GM21737 (cell line): ENCODE measurements around the gene OR10D3.
"Not testable (repeated sequence)": the region's sequence is repeated elsewhere in the genome, so short reads cannot be mapped to it uniquely, and the experiment has no call there.

ENCODE experiments used
- ATAC-seq: cut with Tn5 transposase; IDR thresholded peaks from one replicate; pipeline ENCODE4 v1.9.1; 2021; ENCODE audit warnings: mild to moderate bottlenecking, moderate library complexity; ENCODE audit not compliant: unreplicated experiment

OR10D3 gene

DNA sequence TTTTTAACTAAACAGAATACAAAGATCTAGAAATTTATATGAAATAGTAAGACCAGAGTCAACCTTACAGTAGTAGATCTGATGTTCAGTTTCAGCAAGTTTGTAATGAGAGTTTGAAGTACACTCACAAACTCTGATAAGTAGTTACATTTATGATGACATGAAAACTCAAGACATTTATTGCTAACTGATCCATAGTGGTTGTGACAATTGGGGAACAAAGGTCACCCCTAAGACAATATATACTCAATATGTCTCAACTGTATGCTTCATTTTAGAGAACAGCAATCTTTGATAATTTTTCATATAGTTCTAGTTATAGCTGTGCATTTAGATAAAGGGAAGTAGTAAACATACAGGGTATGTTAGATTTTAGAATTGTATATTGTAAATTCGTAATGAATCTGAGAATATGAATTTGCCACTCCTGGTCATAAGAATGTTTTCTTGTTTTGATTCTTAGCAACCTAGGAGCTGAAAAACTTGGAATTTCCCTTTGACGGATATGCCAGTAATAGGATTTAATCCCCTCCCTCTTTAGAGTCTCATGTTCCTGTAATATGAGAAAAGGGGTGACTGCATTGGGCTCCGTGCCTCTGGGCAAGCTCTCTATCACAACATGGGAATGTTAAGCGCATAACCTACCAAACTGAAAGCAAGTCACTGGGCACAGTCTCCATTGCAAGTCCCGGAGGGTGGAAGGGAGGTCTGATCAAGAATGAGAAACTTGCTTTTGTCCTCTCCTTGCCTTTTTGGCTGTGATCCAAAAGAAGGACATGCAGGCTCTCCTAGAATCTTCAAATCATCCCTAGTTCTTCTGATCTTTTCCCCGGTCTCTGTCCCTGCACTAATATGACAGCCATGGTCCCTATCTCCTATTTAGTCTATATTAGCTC lies 11.4 kb downstream of the OR10D3 start:
- no peak for ATAC-seq

- peak; percentile 73 for ATAC-seq
Measured at GRCh38 chr11:124195189-124195734, 12.1 kb downstream of the OR10D3 start.

- no peak for ATAC-seq
Measured at GRCh38 chr11:124197999-124198398, 14.9 kb downstream of the OR10D3 start.

DNA sequence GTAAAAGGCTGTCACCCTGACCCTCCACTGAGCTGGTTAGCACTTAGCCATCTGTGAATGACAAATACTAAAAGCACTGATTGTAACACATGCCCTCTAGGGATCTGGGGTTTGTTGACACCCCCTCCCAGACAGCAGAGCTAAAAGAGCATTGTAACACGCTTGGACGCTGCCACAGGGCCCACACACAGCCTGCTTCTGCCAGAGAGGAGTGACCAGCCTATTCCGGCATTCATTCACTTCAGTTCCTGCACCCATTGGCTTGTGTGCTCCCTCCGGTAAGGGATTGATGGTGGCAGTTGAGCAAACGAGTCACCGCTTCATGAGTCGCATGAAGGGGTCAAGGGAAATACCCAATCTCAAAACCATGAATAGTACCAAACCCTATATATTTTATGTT lies 15.8 kb downstream of the OR10D3 start:
- no peak for ATAC-seq

DNA sequence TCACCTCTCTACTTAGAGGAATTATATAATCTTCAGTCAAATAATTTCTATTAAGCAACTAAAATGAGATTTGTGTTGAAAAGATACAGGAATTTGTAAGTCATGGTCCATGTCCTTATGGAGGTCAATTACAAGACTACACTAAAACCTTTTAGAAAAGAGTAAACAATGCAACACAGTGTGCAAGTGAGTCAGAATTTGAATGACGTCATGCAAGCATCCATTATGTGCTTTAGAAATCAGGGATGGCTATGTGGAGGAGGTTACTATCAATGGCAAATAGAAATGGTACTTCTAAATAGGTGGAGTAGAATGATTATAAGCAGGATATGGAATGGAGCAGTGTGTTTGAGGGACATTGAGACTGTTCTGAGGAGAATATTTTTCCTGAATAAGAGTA lies 16.6 kb downstream of the OR10D3 start:
- ATAC-seq, result no peak

GRCh38 chr11:124200671-124201070 lies 17.5 kb downstream of the OR10D3 start:
- no peak for ATAC-seq

DNA sequence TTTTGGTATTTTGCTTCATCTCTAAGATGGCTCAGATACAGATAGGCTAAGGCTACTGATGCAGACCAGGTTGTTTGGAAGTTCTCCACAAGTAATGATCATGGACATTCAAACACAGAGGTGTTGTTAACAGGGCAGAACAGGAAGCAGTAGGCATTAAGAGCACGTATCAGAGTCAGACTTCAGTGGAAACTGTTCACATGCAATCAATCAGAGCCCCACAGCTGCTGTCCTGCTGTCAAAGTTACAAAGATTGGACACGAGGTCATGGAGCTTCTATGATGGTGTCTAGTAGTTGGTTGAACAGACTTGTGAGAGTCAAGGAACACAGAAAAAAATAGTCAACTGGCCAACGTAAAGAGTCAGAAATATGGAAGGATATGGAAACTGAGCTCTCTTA lies 19.8 kb downstream of the OR10D3 start:
- ATAC-seq, result no peak

DNA sequence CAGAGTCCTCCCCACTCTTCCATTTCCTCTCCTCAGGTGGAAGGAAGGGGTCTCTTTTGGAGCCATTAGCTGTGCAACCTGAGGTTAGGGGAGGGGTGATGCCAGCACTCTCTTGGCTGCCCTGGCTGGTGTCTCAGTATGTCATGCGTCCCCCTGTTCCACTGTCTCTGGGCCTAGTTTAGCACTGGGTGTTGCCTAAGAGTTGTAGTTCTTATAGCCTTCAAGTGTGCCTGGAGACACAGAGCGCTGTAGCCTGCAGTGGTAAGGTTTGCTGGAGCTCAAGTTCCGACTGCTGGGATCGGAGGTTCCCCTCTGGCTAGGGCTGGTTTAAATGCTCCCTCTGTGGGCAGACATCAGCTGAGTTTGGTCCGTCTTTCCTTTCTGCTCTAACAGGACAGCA lies 20.9 kb downstream of the OR10D3 start:
- no peak for ATAC-seq

DNA sequence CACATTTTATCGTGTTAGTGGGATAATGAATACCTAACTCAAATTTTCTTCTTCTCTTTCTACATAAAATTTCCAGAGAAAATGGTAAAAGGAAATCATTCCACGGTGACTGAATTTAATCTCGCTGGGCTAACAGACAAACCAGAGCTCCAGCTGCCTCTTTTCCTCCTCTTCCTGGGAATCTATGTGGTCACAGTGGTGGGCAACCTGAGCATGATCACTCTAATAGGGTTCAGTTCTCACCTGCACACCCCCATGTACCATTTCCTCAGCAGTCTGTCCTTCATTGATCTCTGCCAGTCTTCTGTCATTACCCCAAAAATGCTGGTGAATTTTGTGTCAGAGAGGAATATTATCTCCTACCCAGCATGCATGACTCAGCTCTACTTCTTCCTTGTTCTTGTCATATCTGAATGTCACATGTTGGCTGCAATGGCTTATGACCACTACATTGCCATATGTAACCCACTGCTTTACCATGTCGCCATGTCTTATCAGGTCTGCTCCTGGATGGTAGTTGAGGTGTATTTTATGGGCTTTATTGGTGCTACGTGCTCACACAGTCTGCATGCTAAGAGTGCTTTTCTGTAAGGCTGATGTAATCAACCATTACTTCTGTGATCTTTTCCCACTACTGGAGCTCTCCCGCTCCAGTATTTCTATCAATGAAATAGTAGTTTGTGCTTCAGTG lies 24.1 kb downstream of the OR10D3 start:
- no peak for ATAC-seq

- ATAC-seq, result no peak
Measured at GRCh38 chr11:124209824-124210357, 26.7 kb downstream of the OR10D3 start.

DNA sequence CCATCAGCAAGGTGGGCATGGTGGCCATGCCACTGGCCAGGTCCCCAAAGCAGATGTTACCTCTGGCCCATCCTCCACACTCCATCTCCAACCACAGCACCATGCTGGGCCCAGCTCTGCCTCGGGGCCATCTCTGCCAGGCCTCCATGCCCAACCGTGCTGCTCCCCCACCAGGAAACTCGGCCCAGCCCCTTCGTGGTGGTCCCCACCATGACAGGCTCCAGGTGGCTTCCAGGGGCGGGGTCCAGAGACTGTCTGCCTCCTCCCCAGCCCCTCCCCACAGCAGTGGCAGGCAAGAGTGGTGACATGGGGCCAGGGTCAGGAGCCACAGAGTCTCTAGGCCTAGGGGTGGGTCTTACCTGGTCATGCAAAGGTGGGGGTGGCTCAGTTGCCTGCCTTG lies 27.3 kb downstream of the OR10D3 start:
- no peak for ATAC-seq

GRCh38 chr11:124211321-124211720 lies 28.2 kb downstream of the OR10D3 start:
- no peak for ATAC-seq

DNA sequence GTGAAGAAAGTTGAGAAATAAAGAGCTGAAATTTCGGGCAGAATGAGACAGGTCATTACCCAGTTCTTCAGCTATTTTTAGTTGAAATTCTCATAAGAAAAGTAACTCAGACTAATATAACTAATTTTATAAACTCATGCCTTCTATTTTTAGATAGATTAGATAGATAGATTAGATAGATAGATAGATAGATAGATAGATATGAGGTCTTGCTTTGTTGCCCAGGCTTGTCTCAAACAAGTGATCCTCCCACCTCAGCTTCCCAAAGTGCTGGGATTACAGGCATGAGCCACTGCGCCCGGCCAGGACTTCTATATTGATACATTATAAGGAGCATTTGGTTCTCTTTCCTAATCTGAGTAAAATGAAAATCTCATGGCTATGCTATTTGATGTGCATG lies 30.9 kb downstream of the OR10D3 start:
- ATAC-seq, result no peak

GRCh38 chr11:124219126-124219525 lies 36.0 kb downstream of the OR10D3 start:
- no peak for ATAC-seq

DNA sequence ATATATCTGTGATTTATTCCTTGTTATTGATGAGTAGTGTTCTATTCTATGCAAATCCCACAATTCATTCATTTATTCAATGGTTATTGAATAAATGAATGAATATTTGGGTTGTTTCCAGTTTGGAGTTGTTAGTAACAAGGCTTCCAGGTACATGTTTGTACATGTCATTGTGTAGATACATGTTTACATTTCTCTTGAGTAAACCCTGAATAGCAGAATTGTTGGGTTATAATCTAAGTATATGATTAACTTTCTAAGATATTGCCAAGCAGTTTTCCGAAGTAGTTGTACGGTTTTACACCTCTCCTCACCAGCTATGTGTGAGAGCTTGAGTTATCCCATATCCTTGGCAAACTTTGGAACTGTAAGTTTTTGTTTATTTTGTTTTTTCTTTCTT lies 39.3 kb downstream of the OR10D3 start:
- ATAC-seq, result no peak

- not testable (repeated sequence) for ATAC-seq
Measured at GRCh38 chr11:124224618-124225423, 41.7 kb downstream of the OR10D3 start.

DNA sequence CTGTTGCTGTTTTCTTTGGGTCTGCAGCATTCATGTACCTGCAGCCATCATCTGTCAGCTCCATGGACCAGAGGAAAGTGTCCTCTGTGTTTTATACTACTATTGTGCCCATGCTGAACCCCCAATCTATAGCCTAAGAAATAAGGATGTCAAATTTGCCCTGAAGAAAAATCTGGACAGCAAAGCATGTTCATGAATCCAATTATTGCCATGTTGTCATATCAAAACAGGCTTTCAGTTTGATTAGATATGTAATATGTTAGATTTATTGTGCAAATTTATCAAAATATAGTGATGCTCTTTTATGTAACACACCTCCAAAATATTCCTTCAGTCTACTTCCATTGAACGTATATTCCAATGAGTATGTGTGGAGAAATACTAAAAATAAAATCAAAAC lies 42.3 kb downstream of the OR10D3 start:
- ATAC-seq, result no peak

DNA sequence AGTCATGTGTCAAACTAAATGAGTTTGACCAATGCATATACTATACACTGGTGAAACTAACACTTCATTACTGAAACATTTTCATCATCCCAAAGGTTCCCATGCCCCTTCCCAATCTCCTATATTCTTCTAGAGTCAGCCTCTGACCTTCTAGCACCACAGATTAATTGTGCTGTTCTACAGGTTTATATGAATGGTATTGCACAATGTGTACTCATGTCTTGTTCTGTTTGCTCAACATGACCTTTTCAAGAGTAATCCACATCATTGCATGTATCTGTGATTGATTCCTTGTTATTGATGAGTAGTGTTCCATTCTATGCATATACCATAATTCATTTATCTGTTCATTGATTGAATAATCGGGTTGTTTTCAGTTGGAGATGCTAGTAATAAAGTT lies 50.2 kb downstream of the OR10D3 start:
- no peak for ATAC-seq
